HEK293 (cell line): Measurements from ENCODE around the gene TTC7B.
A peak's percentile ranks its signal among the peaks of the same experiment; 100 is the strongest.

ENCODE experiments used
- CTCF ChIA-PET: fragments of 350-600 bp; formaldehyde crosslinking; extraction: SDS; loops from one replicate; lab custom pipeline; 2021; ENCODE audit warnings: antibody characterized with exemption; lab: Yijun Ruan, JAX
- POLR2A ChIA-PET: fragments of 300-600 bp; formaldehyde crosslinking; extraction: SDS; loops from one replicate; lab custom pipeline; 2020; ENCODE audit warnings: antibody characterized with exemption, inconsistent platforms; lab: Yijun Ruan, JAX
- H3K27ac ChIP-seq: fragments of 200-500 bp; sonication (Bioruptor generic); 2 replicates; pipeline ENCODE4 v1.5.1; 2014; ENCODE audit warnings: low read depth, low read length, control low read depth, inconsistent platforms; ENCODE audit errors: extremely low read depth
- H3K36me3 ChIP-seq, 2 experiments: fragments of 200-500 bp in 1 of 2; sonication (Bioruptor generic) in 1 of 2; 1 replicate in 1 of 2; 2 replicates in 1 of 2; pipeline ENCODE4 v1.5.1; 2014 to 2017; ENCODE audit warnings: inconsistent platforms in 2 of 2, low read length in 2 of 2; ENCODE audit not compliant: control insufficient read depth in 2 of 2, insufficient read depth in 1 of 2
- H3K4me1 ChIP-seq: fragments of 200-500 bp; sonication (Bioruptor generic); 2 replicates; pipeline ENCODE4 v1.5.1; 2014; ENCODE audit warnings: mild to moderate bottlenecking, low read length, inconsistent platforms; ENCODE audit not compliant: control insufficient read depth, insufficient read depth
- H3K4me3 ChIP-seq: 2 replicates; pipeline ENCODE4 v1.5.1; 2011; ENCODE audit warnings: low read depth, mild to moderate bottlenecking, control low read depth, low read length, moderate library complexity
- H3K9me3 ChIP-seq: fragments of 200-500 bp; sonication (Bioruptor generic); 2 replicates; pipeline ENCODE4 v1.5.1; 2014; ENCODE audit warnings: low read depth, low read length, inconsistent platforms; ENCODE audit not compliant: control insufficient read depth, insufficient read depth
- FEZF1 ChIP-seq: fragments of 450-650 bp; formaldehyde crosslinking; IDR thresholded peaks from 2 replicates; pipeline ENCODE4 v1.5.1; 2016; ENCODE audit warnings: missing biosample characterization, missing genetic modification characterization
- IKZF3 ChIP-seq: fragments of 450-650 bp; IDR thresholded peaks from 2 replicates; pipeline ENCODE4 v1.5.0; 2018; ENCODE audit warnings: missing biosample characterization, mild to moderate bottlenecking, missing genetic modification characterization, moderate library complexity
- KLF10 ChIP-seq: fragments of 450-650 bp; IDR thresholded peaks from 2 replicates; pipeline ENCODE4 v1.5.1; 2018; ENCODE audit warnings: missing biosample characterization, mild to moderate bottlenecking, missing genetic modification characterization
- KLF17 ChIP-seq: fragments of 450-650 bp; formaldehyde crosslinking; IDR thresholded peaks from 2 replicates; pipeline ENCODE4 v1.5.1; 2016; ENCODE audit warnings: missing biosample characterization, missing genetic modification characterization
- OVOL3 ChIP-seq: fragments of 450-650 bp; formaldehyde crosslinking; IDR thresholded peaks from 2 replicates; pipeline ENCODE4 v1.5.1; 2016; ENCODE audit warnings: missing biosample characterization, missing genetic modification characterization
- WT1 ChIP-seq: fragments of 450-650 bp; formaldehyde crosslinking; IDR thresholded peaks from 2 replicates; pipeline ENCODE4 v1.5.1; 2016; ENCODE audit warnings: missing biosample characterization, missing genetic modification characterization
- ZBTB10 ChIP-seq: fragments of 450-650 bp; formaldehyde crosslinking; IDR thresholded peaks from 2 replicates; pipeline ENCODE4 v1.5.1; 2016; ENCODE audit warnings: missing biosample characterization, missing genetic modification characterization
- ZBTB17 ChIP-seq: fragments of 450-650 bp; formaldehyde crosslinking; IDR thresholded peaks from 2 replicates; pipeline ENCODE4 v1.5.1; 2016; ENCODE audit warnings: missing biosample characterization, missing genetic modification characterization
- ZNF140 ChIP-seq: fragments of 450-650 bp; formaldehyde crosslinking; IDR thresholded peaks from 2 replicates; pipeline ENCODE4 v1.5.1; 2016; ENCODE audit warnings: missing biosample characterization, missing genetic modification characterization
- ZNF169 ChIP-seq: fragments of 450-650 bp; formaldehyde crosslinking; IDR thresholded peaks from 2 replicates; pipeline ENCODE4 v1.5.1; 2016; ENCODE audit warnings: missing biosample characterization, missing genetic modification characterization
- ZNF280C ChIP-seq: fragments of 450-650 bp; formaldehyde crosslinking; IDR thresholded peaks from 2 replicates; pipeline ENCODE4 v1.5.1; 2016; ENCODE audit warnings: missing biosample characterization, missing genetic modification characterization
- ZNF366 ChIP-seq: fragments of 450-650 bp; formaldehyde crosslinking; conservative IDR thresholded peaks from 2 replicates; pipeline ENCODE4 v1.5.1; 2016; ENCODE audit warnings: missing biosample characterization, missing genetic modification characterization
- ZNF585B ChIP-seq: fragments of 450-650 bp; formaldehyde crosslinking; IDR thresholded peaks from 2 replicates; pipeline ENCODE4 v1.5.1; 2016; ENCODE audit warnings: missing biosample characterization, missing genetic modification characterization
- ZNF645 ChIP-seq: fragments of 450-650 bp; formaldehyde crosslinking; IDR thresholded peaks from 2 replicates; pipeline ENCODE4; 2016; ENCODE audit warnings: missing biosample characterization, missing genetic modification characterization
- ZNF768 ChIP-seq: fragments of 450-650 bp; formaldehyde crosslinking; IDR thresholded peaks from 2 replicates; pipeline ENCODE4 v1.5.1; 2018; ENCODE audit warnings: missing biosample characterization, mild to moderate bottlenecking, missing genetic modification characterization

The TTC7B gene

GRCh38 chr14:90784621-90785270 is 31.5 kb downstream of the TTC7B start:
- Histone ChIP-seq H3K4me1 (no peaks in the 10 kb centered on the region), H3K36me3 (peaks cover 0 to 48% of the 10 kb centered on the region in 2 experiments; a peak in 2 of 3 replicates), H3K27ac (no peak overlapping the region), H3K4me3 (no peak overlapping the region), H3K9me3 (no peaks in the 10 kb centered on the region)
- CTCF ChIA-PET, result interaction anchor here (0.6 to 5.3 kb wide), 7 partner anchors 11 to 554 kb away, joined by 3 to 25 read pairs (median 4); no protein-coding TSS in a partner anchor
- TF ChIP-seq IKZF3 (tag by site-specific recombination) (no peak), ZNF140 (no peak), ZBTB10 (tag by site-specific recombination) (no peak), ZNF169 (tag by site-specific recombination) (no peak), ZNF366 (tag by site-specific recombination) (no peak), ZNF585B (tag by site-specific recombination) (no peak), KLF17 (tag by site-specific recombination) (no peak), OVOL3 (no peak), ZBTB17 (tag by site-specific recombination) (no peak), FEZF1 (tag by site-specific recombination) (no peak), KLF10 (tag by site-specific recombination) (no peak), WT1 (tag by site-specific recombination) (no peak), ZNF645 (no peak)
- POLR2A ChIA-PET, result no interaction called here

- CTCF ChIA-PET, result interaction anchor here (0.7 to 5.3 kb wide), 2 partner anchors 8 to 25 kb away, joined by 6 to 25 read pairs; no protein-coding TSS in a partner anchor
- Histone ChIP-seq H3K36me3 (peaks cover 0 to 58% of the 10 kb centered on the region in 2 experiments; a peak in 2 of 3 replicates), H3K27ac (no peak overlapping the region), H3K4me1 (no peaks in the 10 kb centered on the region), H3K4me3 (no peak overlapping the region), H3K9me3 (no peaks in the 10 kb centered on the region)
- POLR2A ChIA-PET, result no interaction called here
- TF ChIP-seq ZNF280C (tag by site-specific recombination), result no peak
- peak; percentile 53; the same call in 1 of the 2 replicates for TF ChIP-seq ZNF768 (tag by site-specific recombination)
- no peak for TF ChIP-seq ZBTB10 (tag by site-specific recombination)
Measured at GRCh38 chr14:90783344-90783743, 32.9 kb downstream of the TTC7B start.
